ENCODE measurements around the gene OR2T27.
"Not testable (repeated sequence)": the region's sequence is repeated elsewhere in the genome, so short reads cannot be mapped to it uniquely, and the experiment has no call there.

The OR2T27 gene

DNA sequence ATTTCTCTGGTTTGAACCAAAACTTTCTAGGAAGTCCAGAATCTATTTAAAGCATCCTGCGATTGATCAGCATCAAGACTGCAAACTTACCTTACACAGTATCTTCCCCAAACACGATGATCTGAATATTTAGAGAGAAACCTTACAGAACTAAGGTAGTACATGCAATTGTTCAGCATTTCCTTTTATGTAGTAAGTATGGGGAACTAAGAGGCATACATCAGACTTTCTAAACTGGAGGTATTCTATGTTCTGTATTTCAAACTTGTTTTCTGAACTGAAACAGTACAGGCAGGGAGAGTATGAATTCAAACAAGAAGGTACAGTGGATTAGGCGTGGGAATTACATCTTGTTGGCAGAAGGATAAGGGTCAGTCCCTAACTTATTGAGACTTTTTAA is at the start of gene OR2T27:
TSS of gene OR2T27 (minus strand) at position 175 of the 400 bp plus-strand sequence. CDS start 4,644 bp downstream, outside the sequence.
- not testable (repeated sequence) for DNase-seq

- no peak for DNase-seq
Observed at GRCh38 chr1:248704606-248705005, 49.3 kb upstream of the OR2T27 start.

- DNase-seq = peak; percentile 59
Observed at GRCh38 chr1:248703674-248704073, 48.3 kb upstream of the OR2T27 start.

- DNase-seq = no peak
Observed at GRCh38 chr1:248702714-248703113, 47.4 kb upstream of the OR2T27 start, which contains the start of gene OR14I1. OR14I1 (minus strand) TSS chr1:248702766.

- DNase-seq = no peak
Observed at GRCh38 chr1:248699099-248699498, 43.8 kb upstream of the OR2T27 start.

DNA sequence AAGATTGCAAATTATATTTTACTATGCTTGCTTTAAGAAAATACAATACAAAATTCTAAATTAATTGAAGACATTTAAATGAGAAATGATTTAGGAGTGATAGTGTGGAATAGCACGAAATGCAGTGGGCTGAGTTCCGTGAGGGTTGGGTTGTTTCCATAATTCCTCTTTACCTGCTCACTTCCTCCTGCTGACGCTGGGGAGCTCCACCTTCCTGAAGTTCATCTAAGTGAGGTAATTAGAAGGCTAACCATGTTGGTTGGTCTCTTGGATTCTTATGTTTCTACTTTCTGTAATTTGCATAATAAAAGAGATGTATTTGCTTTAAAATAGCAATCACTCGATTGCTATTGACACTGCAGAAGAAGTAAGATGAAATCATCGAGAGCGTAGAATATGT is 42.6 kb upstream of the OR2T27 start:
- DNase-seq = no peak

DNA sequence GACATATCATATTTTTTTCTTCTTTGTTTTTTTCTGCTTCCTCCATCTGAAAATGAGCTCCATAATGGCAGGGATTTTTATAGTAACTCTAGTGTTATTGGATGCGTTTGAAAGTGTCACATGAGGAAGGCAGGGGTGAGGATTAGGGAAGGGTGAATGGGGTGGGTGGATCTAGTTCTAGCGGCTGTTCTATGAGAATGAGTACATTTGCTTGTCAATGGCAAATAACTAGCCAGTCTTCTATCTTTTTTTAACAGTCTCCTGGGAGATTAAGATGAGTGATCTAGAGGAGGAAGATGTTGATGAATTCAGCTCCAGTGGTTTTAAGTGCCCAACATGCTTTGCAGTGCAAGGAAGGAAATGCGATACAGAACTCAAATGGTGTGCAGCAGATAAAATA is 41.4 kb upstream of the OR2T27 start:
- DNase-seq = no peak

DNA sequence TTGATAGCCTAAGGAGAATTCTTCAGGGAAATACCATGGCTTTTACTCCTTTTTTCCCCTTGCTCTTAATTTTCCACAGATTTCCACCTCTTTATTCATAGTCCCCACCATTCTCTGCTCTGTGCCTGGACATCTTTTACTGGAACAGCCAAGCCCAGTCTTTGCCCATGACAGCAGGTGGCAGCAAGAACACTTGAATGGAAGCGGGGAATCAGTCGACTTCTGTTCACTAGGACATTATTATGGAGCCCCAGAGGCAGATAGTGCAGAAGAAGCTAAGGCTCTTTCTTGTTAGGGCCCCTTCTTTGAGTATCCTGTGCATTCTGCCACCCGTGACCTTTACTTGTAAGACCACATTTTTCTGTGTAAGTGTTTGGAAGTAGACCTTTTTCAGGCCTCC is 40.9 kb upstream of the OR2T27 start:
- DNase-seq = peak; percentile 78

- no peak for DNase-seq
Observed at GRCh38 chr1:248695451-248696132, 40.3 kb upstream of the OR2T27 start.

- DNase-seq = no peak
Observed at GRCh38 chr1:248691567-248692155, 36.3 kb upstream of the OR2T27 start.

DNA sequence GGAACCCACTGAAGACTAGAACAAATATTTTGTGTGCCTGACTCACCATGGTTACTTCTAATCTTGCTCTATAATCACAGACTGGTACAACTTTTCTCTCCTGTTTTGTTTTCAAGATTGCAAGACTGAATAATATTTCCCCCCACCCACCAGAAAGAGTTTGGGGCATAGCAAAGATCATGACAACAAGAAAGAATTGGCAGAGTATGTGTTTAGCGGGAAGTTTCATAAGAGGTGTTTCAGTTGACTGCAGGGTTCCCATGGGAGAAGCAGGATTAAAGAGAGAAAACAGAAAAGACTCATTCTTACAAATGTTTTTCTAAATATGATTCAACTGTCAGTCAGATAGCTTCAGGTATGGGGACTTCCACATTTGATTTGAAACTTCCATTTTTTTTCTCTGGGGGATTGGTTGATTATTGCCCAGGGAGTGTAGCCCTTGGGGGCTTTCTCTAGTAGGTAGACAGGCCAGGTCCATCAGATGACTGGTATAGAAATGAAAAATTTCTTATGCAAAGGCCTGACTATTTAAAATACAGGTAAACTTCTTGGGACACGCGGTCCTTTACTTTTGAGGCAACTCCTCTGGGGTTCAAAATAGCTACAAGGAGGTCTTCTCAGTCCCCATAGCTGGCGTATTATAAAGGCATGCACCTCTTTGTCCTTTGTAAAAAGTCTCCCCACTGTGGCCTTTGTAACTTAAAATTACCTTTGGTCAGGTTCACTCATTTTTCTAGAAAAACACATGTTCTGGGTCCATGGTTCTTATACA is 33.4 kb upstream of the OR2T27 start:
- DNase-seq = no peak

GRCh38 chr1:248686815-248687214 is 31.5 kb upstream of the OR2T27 start:
- DNase-seq = peak; percentile 76

- no peak for DNase-seq
Observed at GRCh38 chr1:248681651-248682050, 26.3 kb upstream of the OR2T27 start.

DNA sequence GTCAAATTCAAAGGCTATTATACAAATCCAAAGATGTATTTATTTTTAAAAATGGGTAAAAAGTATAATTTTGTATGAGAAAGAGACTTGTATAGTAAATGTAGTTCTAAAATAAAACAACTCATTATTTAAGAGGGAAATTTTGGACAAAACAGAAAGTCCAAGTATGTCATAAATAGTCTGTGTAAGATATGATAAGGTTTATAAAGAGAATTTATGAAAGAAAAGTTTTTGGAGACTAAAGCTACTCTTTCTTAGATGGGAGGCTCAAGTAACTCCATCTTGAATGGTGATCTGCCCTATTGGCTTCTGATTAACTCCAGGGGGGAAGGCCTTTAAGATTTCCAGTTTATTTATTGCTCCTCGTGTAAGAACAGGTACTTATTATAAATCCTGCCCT is 14.7 kb upstream of the OR2T27 start:
- DNase-seq = peak; percentile 38

GRCh38 chr1:248663453-248664328 is 8.4 kb upstream of the OR2T27 start:
- not testable (repeated sequence) for DNase-seq

DNA sequence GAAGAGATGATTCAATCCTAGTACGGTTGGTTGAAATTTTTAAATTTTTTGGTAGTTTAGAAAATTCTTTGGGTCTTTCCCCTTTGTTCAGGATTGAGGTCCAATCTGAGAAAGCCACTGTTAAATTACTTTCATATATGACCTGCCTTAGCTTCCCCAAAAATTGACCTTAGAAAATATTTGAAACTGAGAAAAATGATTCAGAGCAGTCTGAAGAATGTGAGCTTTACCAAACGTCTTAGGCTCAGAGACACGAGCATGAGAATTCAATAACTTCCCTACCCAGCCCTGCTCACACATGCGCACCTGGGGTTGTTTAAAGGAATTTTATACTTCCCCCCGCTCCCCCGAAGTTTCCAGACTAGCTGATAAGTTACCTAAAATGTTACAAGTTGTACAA is 1.5 kb upstream of the OR2T27 start:
- DNase-seq = not testable (repeated sequence)

DNA sequence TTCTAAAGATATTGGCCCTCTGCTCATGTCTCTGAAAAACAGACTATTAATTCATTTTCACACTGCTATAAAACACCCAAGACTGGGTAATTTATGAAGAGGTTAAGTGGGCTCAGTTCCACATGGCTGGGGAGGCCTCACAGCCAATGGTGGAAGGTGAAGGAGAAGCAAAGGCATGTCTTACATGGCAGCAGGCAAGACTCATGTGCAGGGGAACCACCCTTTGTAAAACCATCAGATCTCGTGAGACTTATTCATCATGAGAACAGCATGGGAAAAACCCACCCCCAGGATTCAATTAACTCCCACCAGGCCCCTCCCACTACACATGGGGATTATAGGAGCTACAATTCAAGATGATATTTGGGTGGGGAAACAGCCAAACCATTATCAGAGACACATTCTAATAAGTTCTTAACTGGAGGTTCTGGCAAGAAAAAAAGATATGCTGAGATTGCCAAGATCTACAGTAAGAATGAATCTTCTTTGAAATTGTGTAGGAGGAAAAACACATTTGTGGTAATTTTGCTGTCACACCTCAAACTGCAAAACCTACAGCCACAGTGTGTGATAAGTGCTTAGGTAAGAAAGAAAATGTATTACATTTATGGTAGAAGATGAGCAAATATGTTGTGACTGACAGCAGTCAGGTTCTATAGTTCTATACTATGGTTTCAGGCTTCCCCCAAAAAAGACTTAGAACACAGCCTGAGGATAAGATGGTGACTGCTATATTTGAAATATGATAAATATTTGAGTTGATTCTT is 6.4 kb downstream of the OR2T27 start:
- not testable (repeated sequence) for DNase-seq

- DNase-seq = not testable (repeated sequence)
Observed at GRCh38 chr1:248645178-248645577, 10.2 kb downstream of the OR2T27 start, which contains the start of gene OR2T35. OR2T35 (minus strand) TSS chr1:248645278; CDS start chr1:248639258, 6,020 bp downstream.

DNA sequence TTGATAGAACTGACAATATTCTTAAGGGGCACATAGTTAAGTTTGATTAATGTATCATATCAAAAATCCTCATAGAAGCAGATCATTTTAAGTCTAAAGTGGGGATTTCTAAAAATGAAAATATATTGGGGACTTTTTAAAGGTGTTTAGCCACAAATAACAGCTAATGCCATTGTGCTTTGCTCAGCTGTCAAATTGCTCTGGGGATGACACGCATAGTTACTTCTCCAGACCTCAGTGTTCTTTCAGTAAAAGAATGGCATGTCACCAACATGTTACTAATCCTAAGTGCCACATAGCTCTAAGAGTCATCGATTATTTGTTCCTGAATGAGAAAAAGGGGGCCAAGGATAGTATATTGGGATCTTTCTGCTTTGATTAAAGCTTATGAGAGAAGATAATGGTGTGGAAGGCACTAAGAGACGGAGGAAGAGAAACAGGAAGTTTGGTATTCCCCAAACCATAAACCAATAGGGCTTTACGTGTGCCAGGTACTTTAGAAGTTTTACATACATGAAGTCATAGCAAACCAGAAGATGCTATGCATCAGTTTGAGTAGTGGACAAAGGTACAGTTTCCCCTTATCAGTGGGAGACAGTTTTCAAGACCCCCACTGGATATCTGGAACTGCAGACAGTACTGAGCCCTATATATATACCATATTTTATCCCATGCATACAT is 12.2 kb downstream of the OR2T27 start:
- DNase-seq = not testable (repeated sequence)

DNA sequence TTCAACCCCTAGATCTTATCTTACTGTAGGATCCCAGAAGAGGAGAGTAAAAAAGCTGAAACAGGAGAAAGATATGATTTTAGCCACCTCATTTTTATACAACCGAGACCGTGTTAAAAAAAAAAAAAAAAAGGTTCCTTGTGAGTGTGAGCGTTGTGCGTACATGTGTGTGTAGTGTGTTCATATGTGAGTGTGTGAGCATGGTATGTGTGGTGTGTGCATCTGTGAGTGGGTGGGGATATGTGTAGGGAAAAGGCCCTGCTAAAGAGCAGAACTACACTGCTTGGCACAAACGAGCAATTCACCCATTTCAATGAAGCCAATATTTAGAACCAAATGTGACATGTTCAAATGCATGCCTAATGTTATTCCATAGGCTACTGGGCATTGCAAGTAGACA is 13.7 kb downstream of the OR2T27 start:
- DNase-seq = not testable (repeated sequence)

DNA sequence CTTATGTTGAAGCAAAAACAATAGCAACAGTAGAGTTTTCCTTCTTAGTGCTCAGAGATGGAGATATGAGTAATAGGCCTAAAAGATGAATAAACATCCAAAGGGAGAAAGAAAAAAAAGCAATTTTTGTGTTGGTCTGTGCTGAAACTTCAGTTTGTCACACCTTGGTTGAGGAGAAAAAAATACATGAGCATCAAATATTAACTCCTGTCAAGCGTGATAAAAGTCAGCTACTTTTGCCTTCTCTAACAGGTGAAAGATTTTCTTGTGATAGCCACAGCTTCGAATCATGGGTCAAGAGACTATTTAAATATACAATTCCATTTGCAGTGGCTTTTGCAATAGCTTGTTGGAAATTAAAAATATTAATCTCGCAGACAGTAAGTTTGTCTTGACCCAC is 14.4 kb downstream of the OR2T27 start:
- not testable (repeated sequence) for DNase-seq

Data from OCI-M1 (cell line).